GM12878 (cell line): ENCODE results near the gene FTO. TPM values are rescaled to one million over a fixed set of nuclear protein-coding genes. Genes with fewer than 3 reads are reported as not detected.

Source experiments
- ATAC-seq: fragments of 200-7000 bp; cut with Tn5 transposase; 3 replicates; pipeline ENCODE4 v1.9.1; 2020; ENCODE audit warnings: mild to moderate bottlenecking, moderate library complexity
- BruUV-seq: library from RNA; stranded (reverse); fragments of 400-500 nt; replicated peaks from 2 replicates; lab custom pipeline; 2021; lab: Mats Ljungman, UMichigan
- CTCF ChIA-PET: fragments of 300-600 bp; sonication (Branson Sonifier 250); formaldehyde crosslinking; extraction: SDS; loops from one replicate; lab custom pipeline; 2021; ENCODE audit warnings: inconsistent platforms; lab: Yijun Ruan, JAX
- POLR2A ChIA-PET: fragments of 350-600 bp; formaldehyde crosslinking; extraction: SDS; loops from one replicate; lab custom pipeline; 2021; ENCODE audit warnings: inconsistent platforms; lab: Charles Lee
- RAD21 ChIA-PET: fragments of 300-600 bp; sonication (Branson Sonifier 250); formaldehyde crosslinking; loops from one replicate; lab custom pipeline; 2023; ENCODE audit warnings: antibody characterized with exemption; ENCODE audit not compliant: unreplicated experiment; lab: Charles Lee
- SMC1A ChIA-PET: fragments of 300-600 bp; sonication (Branson Sonifier 250); formaldehyde crosslinking; loops from one replicate; lab custom pipeline; 2023; ENCODE audit not compliant: unreplicated experiment, uncharacterized antibody; lab: Charles Lee
- DNase-seq: peaks from one replicate; pipeline ENCODE4 v3.0.0-alpha.2; 2011; ENCODE audit warnings: low read depth, low spot score
- FAIRE-seq: peaks from 3 replicates; lab custom pipeline; 2011; peaks lifted over from hg19 to GRCh38; lab: Jason Lieb, UNC
- H2AFZ ChIP-seq: 2 replicates; pipeline ENCODE4 v1.6.0; 2011; ENCODE audit warnings: low read depth, low read length, control low read depth; ENCODE audit not compliant: control insufficient read depth
- H3K27ac ChIP-seq: 2 replicates; pipeline ENCODE4 v1.5.1; 2011; ENCODE audit warnings: control low read depth; ENCODE audit not compliant: control insufficient read depth, insufficient read depth
- H3K27me3 ChIP-seq, 2 experiments: replicated peaks in 1 of 2; 2 replicates each; pipeline versions ENCODE4 v1.6.0 to v1.6.1; 2011; ENCODE audit warnings: low read length in 1 of 2; ENCODE audit not compliant: control insufficient read depth in 2 of 2, insufficient read depth in 2 of 2
- H3K36me3 ChIP-seq, 2 experiments: 2 replicates each; pipeline ENCODE4 v1.5.1; 2011; ENCODE audit warnings: low read length in 1 of 2; ENCODE audit not compliant: control insufficient read depth in 2 of 2, insufficient read depth in 2 of 2
- H3K4me1 ChIP-seq: 2 replicates; pipeline ENCODE4 v1.6.1; 2011; ENCODE audit warnings: mild to moderate bottlenecking, low read length, moderate library complexity, mixed read lengths; ENCODE audit not compliant: control insufficient read depth, insufficient read depth
- H3K4me2 ChIP-seq: 2 replicates; pipeline ENCODE4 v1.6.0; 2011; ENCODE audit warnings: control low read depth; ENCODE audit not compliant: control insufficient read depth, insufficient read depth
- H3K4me3 ChIP-seq: fragments of 200-600 bp; sonication (generic); 2 replicates; pipeline ENCODE4 v1.5.1; 2016
- H3K79me2 ChIP-seq: 2 replicates; pipeline ENCODE4 v1.6.0; 2011; ENCODE audit warnings: low read length; ENCODE audit not compliant: control insufficient read depth, insufficient read depth
- H3K9ac ChIP-seq: 2 replicates; pipeline ENCODE4 v1.8.0; 2011; ENCODE audit warnings: low read length, control low read depth, mixed read lengths; ENCODE audit not compliant: control insufficient read depth, insufficient read depth
- H3K9me3 ChIP-seq: replicated peaks from 3 replicates; pipeline ENCODE4 v1.5.1; 2011; ENCODE audit warnings: mild to moderate bottlenecking, low read length; ENCODE audit not compliant: control insufficient read depth, insufficient read depth
- H4K20me1 ChIP-seq: 2 replicates; pipeline ENCODE4 v1.6.0; 2011; ENCODE audit not compliant: control insufficient read depth, insufficient read depth
- EED ChIP-seq: sonication (generic); IDR thresholded peaks from 2 replicates; pipeline ENCODE4 v1.6.1; 2016; ENCODE audit warnings: antibody characterized with exemption, low read depth
- POLR2AphosphoS2 ChIP-seq: IDR thresholded peaks from 2 replicates; pipeline ENCODE4 v1.6.1; 2011; ENCODE audit warnings: low read depth, mild to moderate bottlenecking, low read length, improper control_type of control experiment, moderate library complexity
- SPI1 ChIP-seq: IDR thresholded peaks from 2 replicates; pipeline ENCODE4 v1.6.1; 2011; ENCODE audit warnings: low read depth, mild to moderate bottlenecking, low read length, moderate library complexity, borderline replicate concordance; ENCODE audit not compliant: insufficient read depth
- TCF12 ChIP-seq: IDR thresholded peaks from 2 replicates; pipeline ENCODE4 v1.6.1; 2011; ENCODE audit warnings: low read depth, mild to moderate bottlenecking, low read length
- ZNF687 ChIP-seq: fragments of 450-650 bp; IDR thresholded peaks from 2 replicates; pipeline ENCODE4 v1.6.1; 2017; ENCODE audit warnings: mild to moderate bottlenecking, moderate library complexity
- WGBS: methylation state at CpG from one replicate; pipeline ENCODE4 v1.1.6; 2016; ENCODE audit warnings: low lambda C conversion rate; ENCODE audit not compliant: insufficient replicate concordance, insufficient coverage; ENCODE audit errors: missing lambda C conversion rate; 5-methylcytosine and 5-hydroxymethylcytosine counted together
- in situ Hi-C: fragments of 300-500 bp; cut with MboI; formaldehyde crosslinking; loops from 9 replicates; pipeline ENCODE4 v1.14.3; 2018; ENCODE audit warnings: mixed read lengths
- intact Hi-C: fragments of 100-400 bp; cut with micrococcal nuclease; formaldehyde crosslinking; loops from one replicate; pipeline ENCODE4 v1.14.2; 2022; ENCODE audit not compliant: unreplicated experiment
- polyA plus RNA-seq, 11 experiments: library from polyadenylated mRNA; depleted of rRNA in 4 of 11; unstranded in 6 of 11; stranded (reverse) in 5 of 11; fragments of >200 nt; fragmentation: Nextera tagmentation in 4 of 11; fragmentation: Illumina TruSeq in 1 of 11; extraction: Ambion mirVana in 4 of 11; extraction: Trizol in 1 of 11; gene quantifications; 1 replicate in 1 of 11; 2 replicates in 10 of 11; pipeline versions ENCODE4 v1.2.1 to v1.2.3, GENCODE V29; 2011 to 2016; ENCODE audit warnings: inconsistent platforms in 2 of 11, missing spikeins in 2 of 11, low read depth in 1 of 11
- total RNA-seq, 4 experiments: library from RNA; depleted of rRNA in 3 of 4; stranded (reverse); fragments of >200 nt in 3 of 4; fragmentation: Illumina TruSeq in 1 of 4; extraction: Trizol in 1 of 4; gene quantifications; 2 replicates each; pipeline versions ENCODE4 v1.2.1 to v1.2.3, GENCODE V29; 2013 to 2021
- TF ChIP-seq, protein P1 (sequence below): fragments of 450-650 bp; formaldehyde crosslinking; IDR thresholded peaks from 2 replicates; pipeline ENCODE4 v1.4.0; 2022; ENCODE audit warnings: mild to moderate bottlenecking, moderate library complexity
- TF ChIP-seq, protein P2 (sequence below): fragments of 450-650 bp; IDR thresholded peaks from 2 replicates; pipeline ENCODE4 v1.6.1; 2016; ENCODE audit warnings: mild to moderate bottlenecking
- TF ChIP-seq, protein P3 (sequence below): IDR thresholded peaks from 2 replicates; pipeline ENCODE4 v1.6.1; 2012; ENCODE audit warnings: improper control_type of control experiment, low read depth, low read length; ENCODE audit not compliant: insufficient replicate concordance

Gene FTO
- total and polyA plus RNA-seq, 10 of the 15 experiments (the other 5 are each of a cell fraction or from before 2014, with no cell fraction given): 20.1 to 55.0 (median 47.0) TPM

GRCh38 chr16:53805752-53806151, 101.8 kb downstream of the FTO start:
- H2AFZ ChIP-seq: no peak overlapping the region
- in situ Hi-C loops: no loop called here
- DNase-seq (no peak), FAIRE-seq (no peak), ATAC-seq (no peak)
- no TSS peak for BruUV-seq
- no peaks in the 10 kb centered on the region for H3K27me3 ChIP-seq
- no peaks in the 10 kb centered on the region for H4K20me1 ChIP-seq
- no peak overlapping the region for H3K4me2 ChIP-seq
- POLR2A ChIA-PET: no interaction called here
- SMC1A ChIA-PET: interaction anchor here (1.0 kb wide), 1 partner anchor 11 kb away, joined by 3 read pairs; no protein-coding TSS in a partner anchor
- no peak for TF ChIP-seq POLR2AphosphoS2
- TF ChIP-seq EED: no peak
- TF ChIP-seq, protein P1, sequence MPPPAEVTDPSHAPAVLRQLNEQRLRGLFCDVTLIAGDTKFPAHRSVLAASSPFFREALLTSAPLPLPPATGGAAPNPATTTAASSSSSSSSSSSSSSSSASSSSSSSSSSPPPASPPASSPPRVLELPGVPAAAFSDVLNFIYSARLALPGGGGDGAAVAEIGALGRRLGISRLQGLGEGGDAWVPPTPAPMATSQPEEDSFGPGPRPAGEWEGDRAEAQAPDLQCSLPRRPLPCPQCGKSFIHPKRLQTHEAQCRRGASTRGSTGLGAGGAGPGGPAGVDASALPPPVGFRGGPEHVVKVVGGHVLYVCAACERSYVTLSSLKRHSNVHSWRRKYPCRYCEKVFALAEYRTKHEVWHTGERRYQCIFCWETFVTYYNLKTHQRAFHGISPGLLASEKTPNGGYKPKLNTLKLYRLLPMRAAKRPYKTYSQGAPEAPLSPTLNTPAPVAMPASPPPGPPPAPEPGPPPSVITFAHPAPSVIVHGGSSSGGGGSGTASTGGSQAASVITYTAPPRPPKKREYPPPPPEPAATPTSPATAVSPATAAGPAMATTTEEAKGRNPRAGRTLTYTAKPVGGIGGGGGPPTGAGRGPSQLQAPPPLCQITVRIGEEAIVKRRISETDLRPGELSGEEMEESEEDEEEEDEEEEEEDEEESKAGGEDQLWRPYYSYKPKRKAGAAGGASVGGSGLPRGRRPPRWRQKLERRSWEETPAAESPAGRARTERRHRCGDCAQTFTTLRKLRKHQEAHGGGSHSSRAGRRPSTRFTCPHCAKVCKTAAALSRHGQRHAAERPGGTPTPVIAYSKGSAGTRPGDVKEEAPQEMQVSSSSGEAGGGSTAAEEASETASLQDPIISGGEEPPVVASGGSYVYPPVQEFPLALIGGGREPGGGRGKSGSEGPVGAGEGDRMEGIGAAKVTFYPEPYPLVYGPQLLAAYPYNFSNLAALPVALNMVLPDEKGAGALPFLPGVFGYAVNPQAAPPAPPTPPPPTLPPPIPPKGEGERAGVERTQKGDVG (CRISPR knock-in tag): no peak
- TF ChIP-seq TCF12: no peak
- TF ChIP-seq, protein P2, sequence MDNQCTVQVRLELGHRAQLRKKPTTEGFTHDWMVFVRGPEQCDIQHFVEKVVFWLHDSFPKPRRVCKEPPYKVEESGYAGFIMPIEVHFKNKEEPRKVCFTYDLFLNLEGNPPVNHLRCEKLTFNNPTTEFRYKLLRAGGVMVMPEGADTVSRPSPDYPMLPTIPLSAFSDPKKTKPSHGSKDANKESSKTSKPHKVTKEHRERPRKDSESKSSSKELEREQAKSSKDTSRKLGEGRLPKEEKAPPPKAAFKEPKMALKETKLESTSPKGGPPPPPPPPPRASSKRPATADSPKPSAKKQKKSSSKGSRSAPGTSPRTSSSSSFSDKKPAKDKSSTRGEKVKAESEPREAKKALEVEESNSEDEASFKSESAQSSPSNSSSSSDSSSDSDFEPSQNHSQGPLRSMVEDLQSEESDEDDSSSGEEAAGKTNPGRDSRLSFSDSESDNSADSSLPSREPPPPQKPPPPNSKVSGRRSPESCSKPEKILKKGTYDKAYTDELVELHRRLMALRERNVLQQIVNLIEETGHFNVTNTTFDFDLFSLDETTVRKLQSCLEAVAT: no peak
- TF ChIP-seq SPI1: no peak
- TF ChIP-seq ZNF687: no peak
- TF ChIP-seq, protein P3, sequence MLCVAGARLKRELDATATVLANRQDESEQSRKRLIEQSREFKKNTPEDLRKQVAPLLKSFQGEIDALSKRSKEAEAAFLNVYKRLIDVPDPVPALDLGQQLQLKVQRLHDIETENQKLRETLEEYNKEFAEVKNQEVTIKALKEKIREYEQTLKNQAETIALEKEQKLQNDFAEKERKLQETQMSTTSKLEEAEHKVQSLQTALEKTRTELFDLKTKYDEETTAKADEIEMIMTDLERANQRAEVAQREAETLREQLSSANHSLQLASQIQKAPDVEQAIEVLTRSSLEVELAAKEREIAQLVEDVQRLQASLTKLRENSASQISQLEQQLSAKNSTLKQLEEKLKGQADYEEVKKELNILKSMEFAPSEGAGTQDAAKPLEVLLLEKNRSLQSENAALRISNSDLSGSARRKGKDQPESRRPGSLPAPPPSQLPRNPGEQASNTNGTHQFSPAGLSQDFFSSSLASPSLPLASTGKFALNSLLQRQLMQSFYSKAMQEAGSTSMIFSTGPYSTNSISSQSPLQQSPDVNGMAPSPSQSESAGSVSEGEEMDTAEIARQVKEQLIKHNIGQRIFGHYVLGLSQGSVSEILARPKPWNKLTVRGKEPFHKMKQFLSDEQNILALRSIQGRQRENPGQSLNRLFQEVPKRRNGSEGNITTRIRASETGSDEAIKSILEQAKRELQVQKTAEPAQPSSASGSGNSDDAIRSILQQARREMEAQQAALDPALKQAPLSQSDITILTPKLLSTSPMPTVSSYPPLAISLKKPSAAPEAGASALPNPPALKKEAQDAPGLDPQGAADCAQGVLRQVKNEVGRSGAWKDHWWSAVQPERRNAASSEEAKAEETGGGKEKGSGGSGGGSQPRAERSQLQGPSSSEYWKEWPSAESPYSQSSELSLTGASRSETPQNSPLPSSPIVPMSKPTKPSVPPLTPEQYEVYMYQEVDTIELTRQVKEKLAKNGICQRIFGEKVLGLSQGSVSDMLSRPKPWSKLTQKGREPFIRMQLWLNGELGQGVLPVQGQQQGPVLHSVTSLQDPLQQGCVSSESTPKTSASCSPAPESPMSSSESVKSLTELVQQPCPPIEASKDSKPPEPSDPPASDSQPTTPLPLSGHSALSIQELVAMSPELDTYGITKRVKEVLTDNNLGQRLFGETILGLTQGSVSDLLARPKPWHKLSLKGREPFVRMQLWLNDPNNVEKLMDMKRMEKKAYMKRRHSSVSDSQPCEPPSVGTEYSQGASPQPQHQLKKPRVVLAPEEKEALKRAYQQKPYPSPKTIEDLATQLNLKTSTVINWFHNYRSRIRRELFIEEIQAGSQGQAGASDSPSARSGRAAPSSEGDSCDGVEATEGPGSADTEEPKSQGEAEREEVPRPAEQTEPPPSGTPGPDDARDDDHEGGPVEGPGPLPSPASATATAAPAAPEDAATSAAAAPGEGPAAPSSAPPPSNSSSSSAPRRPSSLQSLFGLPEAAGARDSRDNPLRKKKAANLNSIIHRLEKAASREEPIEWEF: no peak
- no peak overlapping the region for H3K9ac ChIP-seq
- intact Hi-C loops: no loop called here
- RAD21 ChIA-PET: no interaction called here
- no peaks in the 10 kb centered on the region; a peak in 1 of 4 replicates for H3K36me3 ChIP-seq
- no peak overlapping the region for H3K27ac ChIP-seq
- no peak overlapping the region for H3K4me3 ChIP-seq
- WGBS: 76% methylated on average over 4 of the region's 4 CpGs
- no peaks in the 10 kb centered on the region for H3K4me1 ChIP-seq
- no peaks in the 10 kb centered on the region for H3K79me2 ChIP-seq
- CTCF ChIA-PET: interaction anchor here (1.0 kb wide), 1 partner anchor 12 kb away, joined by 3 read pairs; no protein-coding TSS in a partner anchor
- H3K9me3 ChIP-seq: no peaks in the 10 kb centered on the region; the same call in 2 of the 3 replicates
